Panc1 (cell line): ENCODE results near the gene SH3PXD2B. TPM values are rescaled to one million over a fixed set of nuclear protein-coding genes. Genes with fewer than 3 reads are reported as not detected.

Source experiments
- ATAC-seq: fragments of 200-7000 bp; cut with Tn5 transposase; 2 replicates; pipeline ENCODE4 v1.9.1; 2020; ENCODE audit warnings: mild to moderate bottlenecking, moderate library complexity
- BruUV-seq: library from RNA; stranded (reverse); fragments of 400-500 nt; replicated peaks from 2 replicates; lab custom pipeline; 2021; lab: Mats Ljungman, UMichigan
- CTCF ChIA-PET: fragments of 300-600 bp; sonication (Branson Sonifier 250); formaldehyde crosslinking; loops from one replicate; lab custom pipeline; 2022; ENCODE audit warnings: antibody characterized with exemption; lab: Charles Lee
- POLR2A ChIA-PET: fragments of 300-600 bp; sonication (Branson Sonifier 250); formaldehyde crosslinking; loops from one replicate; lab custom pipeline; 2022; ENCODE audit warnings: antibody characterized with exemption; lab: Charles Lee
- DNase-seq: peaks from one replicate; pipeline ENCODE4 v3.0.0-alpha.2; 2010; ENCODE audit warnings: low read depth, low spot score
- H3K27ac ChIP-seq: 2 replicates; pipeline ENCODE4 v1.5.1; 2011; ENCODE audit warnings: mild to moderate bottlenecking, low read length, inconsistent platforms
- H3K27me3 ChIP-seq: fragments of 200-500 bp; sonication (Bioruptor generic); 2 replicates; pipeline ENCODE4 v1.6.0; 2014; ENCODE audit warnings: low read length, inconsistent platforms; ENCODE audit not compliant: control insufficient read depth, insufficient read depth
- H3K36me3 ChIP-seq: fragments of 200-500 bp; sonication (Bioruptor generic); 2 replicates; pipeline ENCODE4 v1.5.1; 2014; ENCODE audit warnings: inconsistent platforms, mild to moderate bottlenecking, low read length, moderate library complexity; ENCODE audit not compliant: control insufficient read depth, insufficient read depth
- H3K4me1 ChIP-seq: 2 replicates; pipeline ENCODE4 v1.5.1; 2011; ENCODE audit warnings: inconsistent platforms, mild to moderate bottlenecking, low read length, moderate library complexity; ENCODE audit not compliant: control insufficient read depth, insufficient read depth
- H3K4me3 ChIP-seq, 2 experiments: 2 replicates each; pipeline ENCODE4 v1.5.1; 2011 to 2012; ENCODE audit warnings: low read depth in 2 of 2, low read length in 2 of 2, mild to moderate bottlenecking in 2 of 2, inconsistent platforms in 1 of 2, moderate library complexity in 1 of 2
- H3K9me3 ChIP-seq: fragments of 200-500 bp; sonication (Bioruptor generic); 2 replicates; pipeline ENCODE4 v1.5.1; 2014; ENCODE audit warnings: low read depth, mild to moderate bottlenecking, inconsistent platforms, low read length, moderate library complexity; ENCODE audit not compliant: control insufficient read depth, insufficient read depth
- POLR2AphosphoS5 ChIP-seq: IDR thresholded peaks from 2 replicates; pipeline ENCODE4 v1.6.1; 2012; ENCODE audit warnings: mild to moderate bottlenecking, low read depth, low read length, moderate library complexity
- SIN3A ChIP-seq: IDR thresholded peaks from 2 replicates; pipeline ENCODE4 v1.6.1; 2012; ENCODE audit warnings: low read depth, mild to moderate bottlenecking, low read length, moderate library complexity, borderline replicate concordance; ENCODE audit not compliant: insufficient read depth
- TCF7L2 ChIP-seq: IDR thresholded peaks from 2 replicates; pipeline ENCODE4 v1.6.1; 2011; ENCODE audit warnings: mild to moderate bottlenecking, low read depth, low read length, inconsistent platforms
- in situ Hi-C: cut with HindIII; loops from 2 replicates; pipeline ENCODE4 v1.10.0; 2016; ENCODE audit warnings: low sequenced_read_pairs, low pct_unique_long_range_greater_than_20kb
- intact Hi-C: fragments of 100-400 bp; cut with micrococcal nuclease; formaldehyde crosslinking; loops from one replicate; pipeline ENCODE4 v1.10.0; 2022; ENCODE audit not compliant: unreplicated experiment
- total RNA-seq: library from RNA; stranded (reverse); gene quantifications from one replicate; pipeline ENCODE4 v1.2.1, GENCODE V29; 2021; ENCODE audit not compliant: unreplicated experiment
- TF ChIP-seq, protein P1 (sequence below), 2 experiments: IDR thresholded peaks; 2 replicates each; pipeline ENCODE4 v1.6.1; 2011 to 2012; ENCODE audit warnings: low read depth in 2 of 2, control low read depth in 1 of 2, low read length in 1 of 2, mild to moderate bottlenecking in 1 of 2, moderate library complexity in 1 of 2; ENCODE audit not compliant: insufficient read depth in 1 of 2
- TF ChIP-seq, protein P2 (sequence below): fragments of 450-650 bp; IDR thresholded peaks from 2 replicates; pipeline ENCODE4 v1.5.1; 2017; ENCODE audit warnings: mild to moderate bottlenecking

Gene SH3PXD2B
- total RNA-seq, 1 experiment from 2014 or later: 39.7 TPM

DNA sequence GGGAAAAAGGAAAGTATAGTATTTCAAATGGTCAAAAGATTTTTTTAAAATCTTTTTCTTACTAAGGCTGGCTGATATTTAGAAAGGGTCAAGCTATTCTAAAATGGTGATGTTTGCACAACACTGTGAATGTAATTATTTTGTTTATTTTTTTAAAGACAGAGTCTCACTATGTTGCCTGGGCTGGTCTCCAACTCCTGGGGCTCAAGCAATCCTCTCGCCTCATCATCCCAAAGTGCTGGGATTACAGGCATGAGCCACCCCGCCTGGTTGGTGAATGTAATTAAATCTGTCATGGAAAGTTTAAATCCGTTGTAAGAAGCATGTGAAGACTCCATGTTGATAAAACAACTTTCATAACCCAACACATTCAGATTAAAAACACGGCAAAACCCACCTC, 173.4 kb downstream of the SH3PXD2B start:
- no peaks in the 10 kb centered on the region for H3K9me3 ChIP-seq
- no peak for DNase-seq
- peak overlapping the region; percentile 3 to 85; a peak in 3 of 4 replicates for H3K4me3 ChIP-seq
- ChIA-PET POLR2A (interaction anchor here (0.5 kb wide), 1 partner anchor 957 kb away, joined by 6 read pairs; no protein-coding TSS in a partner anchor), CTCF (no interaction called here)
- no peaks in the 10 kb centered on the region; the same call in 1 of the 2 replicates for H3K36me3 ChIP-seq
- peaks cover 44% of the 10 kb centered on the region for H3K4me1 ChIP-seq
- H3K27me3 ChIP-seq: no peaks in the 10 kb centered on the region
- no TSS peak for BruUV-seq
- intact Hi-C loops: loop anchor here (10.0 kb wide), 1 partner anchor 86 kb away; the partner anchor contains the start of gene EFCAB9
- peak overlapping the region; percentile 88 for H3K27ac ChIP-seq
- TF ChIP-seq, protein P1, sequence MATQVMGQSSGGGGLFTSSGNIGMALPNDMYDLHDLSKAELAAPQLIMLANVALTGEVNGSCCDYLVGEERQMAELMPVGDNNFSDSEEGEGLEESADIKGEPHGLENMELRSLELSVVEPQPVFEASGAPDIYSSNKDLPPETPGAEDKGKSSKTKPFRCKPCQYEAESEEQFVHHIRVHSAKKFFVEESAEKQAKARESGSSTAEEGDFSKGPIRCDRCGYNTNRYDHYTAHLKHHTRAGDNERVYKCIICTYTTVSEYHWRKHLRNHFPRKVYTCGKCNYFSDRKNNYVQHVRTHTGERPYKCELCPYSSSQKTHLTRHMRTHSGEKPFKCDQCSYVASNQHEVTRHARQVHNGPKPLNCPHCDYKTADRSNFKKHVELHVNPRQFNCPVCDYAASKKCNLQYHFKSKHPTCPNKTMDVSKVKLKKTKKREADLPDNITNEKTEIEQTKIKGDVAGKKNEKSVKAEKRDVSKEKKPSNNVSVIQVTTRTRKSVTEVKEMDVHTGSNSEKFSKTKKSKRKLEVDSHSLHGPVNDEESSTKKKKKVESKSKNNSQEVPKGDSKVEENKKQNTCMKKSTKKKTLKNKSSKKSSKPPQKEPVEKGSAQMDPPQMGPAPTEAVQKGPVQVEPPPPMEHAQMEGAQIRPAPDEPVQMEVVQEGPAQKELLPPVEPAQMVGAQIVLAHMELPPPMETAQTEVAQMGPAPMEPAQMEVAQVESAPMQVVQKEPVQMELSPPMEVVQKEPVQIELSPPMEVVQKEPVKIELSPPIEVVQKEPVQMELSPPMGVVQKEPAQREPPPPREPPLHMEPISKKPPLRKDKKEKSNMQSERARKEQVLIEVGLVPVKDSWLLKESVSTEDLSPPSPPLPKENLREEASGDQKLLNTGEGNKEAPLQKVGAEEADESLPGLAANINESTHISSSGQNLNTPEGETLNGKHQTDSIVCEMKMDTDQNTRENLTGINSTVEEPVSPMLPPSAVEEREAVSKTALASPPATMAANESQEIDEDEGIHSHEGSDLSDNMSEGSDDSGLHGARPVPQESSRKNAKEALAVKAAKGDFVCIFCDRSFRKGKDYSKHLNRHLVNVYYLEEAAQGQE (IDR thresholded peaks at IDR 0.05; ENCODE audit: insufficient read depth in 1 of 2, low read depth in 2 of 2, low read length in 1 of 2): no peak
- TF ChIP-seq, protein P2, sequence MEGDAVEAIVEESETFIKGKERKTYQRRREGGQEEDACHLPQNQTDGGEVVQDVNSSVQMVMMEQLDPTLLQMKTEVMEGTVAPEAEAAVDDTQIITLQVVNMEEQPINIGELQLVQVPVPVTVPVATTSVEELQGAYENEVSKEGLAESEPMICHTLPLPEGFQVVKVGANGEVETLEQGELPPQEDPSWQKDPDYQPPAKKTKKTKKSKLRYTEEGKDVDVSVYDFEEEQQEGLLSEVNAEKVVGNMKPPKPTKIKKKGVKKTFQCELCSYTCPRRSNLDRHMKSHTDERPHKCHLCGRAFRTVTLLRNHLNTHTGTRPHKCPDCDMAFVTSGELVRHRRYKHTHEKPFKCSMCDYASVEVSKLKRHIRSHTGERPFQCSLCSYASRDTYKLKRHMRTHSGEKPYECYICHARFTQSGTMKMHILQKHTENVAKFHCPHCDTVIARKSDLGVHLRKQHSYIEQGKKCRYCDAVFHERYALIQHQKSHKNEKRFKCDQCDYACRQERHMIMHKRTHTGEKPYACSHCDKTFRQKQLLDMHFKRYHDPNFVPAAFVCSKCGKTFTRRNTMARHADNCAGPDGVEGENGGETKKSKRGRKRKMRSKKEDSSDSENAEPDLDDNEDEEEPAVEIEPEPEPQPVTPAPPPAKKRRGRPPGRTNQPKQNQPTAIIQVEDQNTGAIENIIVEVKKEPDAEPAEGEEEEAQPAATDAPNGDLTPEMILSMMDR: no peak
- no peak for TF ChIP-seq POLR2AphosphoS5
- TF ChIP-seq SIN3A: no peak
- TF ChIP-seq TCF7L2: no peak
- no peak for ATAC-seq
- in situ Hi-C loops: no loop called here

DNA sequence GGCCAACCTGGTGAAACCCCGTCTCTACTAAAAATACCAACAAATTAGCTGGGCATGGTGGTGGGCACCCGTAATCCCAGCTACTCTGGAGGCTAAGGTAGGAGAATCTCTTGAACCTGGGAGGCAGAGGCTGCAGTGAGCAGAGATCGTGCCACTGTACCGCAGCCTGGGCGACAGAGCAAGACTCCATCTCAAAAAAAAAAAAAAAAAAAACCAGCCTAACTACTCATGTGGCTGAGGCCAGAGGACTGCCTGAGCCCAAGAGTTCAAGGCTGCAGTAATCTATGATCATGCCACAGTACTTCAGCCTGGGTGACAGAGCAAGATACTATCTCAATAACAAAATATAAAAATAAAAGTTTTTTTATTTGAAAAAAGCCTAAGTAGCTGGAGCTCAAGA, 174.0 kb downstream of the SH3PXD2B start:
- ATAC-seq (no peak), DNase-seq (no peak)
- H3K4me1 ChIP-seq: peaks cover 43% of the 10 kb centered on the region
- POLR2A ChIA-PET: interaction anchor here (0.5 kb wide), 1 partner anchor 956 kb away, joined by 6 read pairs; no protein-coding TSS in a partner anchor
- CTCF ChIA-PET: no interaction called here
- H3K27me3 ChIP-seq: no peaks in the 10 kb centered on the region
- intact Hi-C loops: loop anchor here (10.0 kb wide), 1 partner anchor 86 kb away; the partner anchor contains the start of gene EFCAB9
- H3K27ac ChIP-seq: no peak overlapping the region; the same call in 1 of the 2 replicates
- no peak overlapping the region for H3K4me3 ChIP-seq
- H3K9me3 ChIP-seq: no peaks in the 10 kb centered on the region
- H3K36me3 ChIP-seq: no peaks in the 10 kb centered on the region; the same call in 1 of the 2 replicates
- BruUV-seq: no TSS peak
- TF ChIP-seq TCF7L2: no peak
- TF ChIP-seq, protein P2: no peak
- no peak for TF ChIP-seq SIN3A
- TF ChIP-seq, protein P1 (IDR thresholded peaks at IDR 0.05; ENCODE audit: insufficient read depth in 1 of 2, low read depth in 2 of 2, low read length in 1 of 2): no peak
- no peak for TF ChIP-seq POLR2AphosphoS5
- in situ Hi-C loops: no loop called here
